HCT116 (cell line): ENCODE measurements around the gene HEXD.
"Not testable (repeated sequence)": the region's sequence is repeated elsewhere in the genome, so short reads cannot be mapped to it uniquely, and the experiment has no call there.

ENCODE experiments used
- CEBPB ChIP-seq: IDR thresholded peaks from 2 replicates; pipeline ENCODE4 v1.6.1; 2012; ENCODE audit warnings: low read depth
- EGR1 ChIP-seq: IDR thresholded peaks from 2 replicates; pipeline ENCODE4 v1.6.1; 2012; ENCODE audit warnings: low read depth
- EZH2 ChIP-seq: fragments of 200-600 bp; sonication (generic); IDR thresholded peaks from 2 replicates; pipeline ENCODE4 v1.6.1; 2017; ENCODE audit warnings: antibody characterized with exemption, mixed run types
- EZH2phosphoT487 ChIP-seq: fragments of 200-600 bp; IDR thresholded peaks from 2 replicates; pipeline ENCODE4 v1.6.1; 2018; ENCODE audit warnings: antibody characterized with exemption, borderline replicate concordance
- JUND ChIP-seq: IDR thresholded peaks from 2 replicates; pipeline ENCODE4 v1.6.1; 2012
- POLR2A ChIP-seq: IDR thresholded peaks from 2 replicates; pipeline ENCODE4 v1.7.0; 2011; ENCODE audit warnings: borderline replicate concordance; ENCODE audit not compliant: insufficient read depth, insufficient read length; ENCODE audit errors: extremely low read depth
- POLR2AphosphoS5 ChIP-seq: IDR thresholded peaks from 2 replicates; pipeline ENCODE4 v1.6.1; 2011; ENCODE audit warnings: mild to moderate bottlenecking, low read depth, low read length, moderate library complexity
- RAD21 ChIP-seq: IDR thresholded peaks from 2 replicates; pipeline ENCODE4 v1.6.1; 2012; ENCODE audit warnings: low read depth, mild to moderate bottlenecking
- TF ChIP-seq, protein P1 (sequence below): IDR thresholded peaks from 2 replicates; pipeline ENCODE4 v1.6.1; 2011; ENCODE audit warnings: mild to moderate bottlenecking, low read length, moderate library complexity; ENCODE audit not compliant: insufficient replicate concordance; ENCODE audit errors: extremely low read depth
- TF ChIP-seq, protein P2 (sequence below), 3 experiments: fragments of 200-600 bp in 1 of 3; sonication (generic) in 1 of 3; IDR thresholded peaks in 2 of 3; conservative IDR thresholded peaks in 1 of 3; 2 replicates each; pipeline ENCODE4 v1.5.1; 2012 to 2017; ENCODE audit warnings: low read depth in 2 of 3, low read length in 2 of 3, antibody characterized with exemption in 1 of 3, borderline replicate concordance in 1 of 3, control low read depth in 1 of 3, mild to moderate bottlenecking in 1 of 3, mixed read lengths in 1 of 3, mixed run types in 1 of 3, moderate library complexity in 1 of 3; ENCODE audit not compliant: insufficient read depth in 1 of 3
- TF ChIP-seq, protein P3 (sequence below): IDR thresholded peaks from 2 replicates; pipeline ENCODE4 v1.6.1; 2012
- TF ChIP-seq, protein P4 (sequence below): IDR thresholded peaks from 2 replicates; pipeline ENCODE4 v1.6.1; 2012
- TF ChIP-seq, protein P5 (sequence below): IDR thresholded peaks from 2 replicates; pipeline ENCODE4 v1.6.1; 2012; ENCODE audit warnings: low read depth

DNA sequence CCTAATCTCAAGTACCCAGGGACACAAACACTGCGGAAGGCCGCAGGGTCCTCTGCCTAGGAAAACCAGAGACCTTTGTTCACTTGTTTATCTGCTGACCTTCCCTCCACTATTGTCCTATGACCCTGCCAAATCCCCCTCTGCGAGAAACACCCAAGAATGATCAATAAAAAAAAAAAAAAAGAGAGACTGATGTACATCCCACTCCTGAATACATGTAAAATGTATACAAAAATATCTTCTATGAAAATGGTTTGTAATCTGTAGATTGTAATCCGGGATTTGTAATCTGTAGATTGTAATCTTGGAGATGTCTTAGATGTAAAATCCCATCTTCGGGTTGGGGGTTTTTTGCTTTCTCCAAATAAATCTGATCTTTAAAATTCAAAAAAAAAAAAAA, 40.9 kb upstream of the HEXD start:
- TF ChIP-seq, protein P1, sequence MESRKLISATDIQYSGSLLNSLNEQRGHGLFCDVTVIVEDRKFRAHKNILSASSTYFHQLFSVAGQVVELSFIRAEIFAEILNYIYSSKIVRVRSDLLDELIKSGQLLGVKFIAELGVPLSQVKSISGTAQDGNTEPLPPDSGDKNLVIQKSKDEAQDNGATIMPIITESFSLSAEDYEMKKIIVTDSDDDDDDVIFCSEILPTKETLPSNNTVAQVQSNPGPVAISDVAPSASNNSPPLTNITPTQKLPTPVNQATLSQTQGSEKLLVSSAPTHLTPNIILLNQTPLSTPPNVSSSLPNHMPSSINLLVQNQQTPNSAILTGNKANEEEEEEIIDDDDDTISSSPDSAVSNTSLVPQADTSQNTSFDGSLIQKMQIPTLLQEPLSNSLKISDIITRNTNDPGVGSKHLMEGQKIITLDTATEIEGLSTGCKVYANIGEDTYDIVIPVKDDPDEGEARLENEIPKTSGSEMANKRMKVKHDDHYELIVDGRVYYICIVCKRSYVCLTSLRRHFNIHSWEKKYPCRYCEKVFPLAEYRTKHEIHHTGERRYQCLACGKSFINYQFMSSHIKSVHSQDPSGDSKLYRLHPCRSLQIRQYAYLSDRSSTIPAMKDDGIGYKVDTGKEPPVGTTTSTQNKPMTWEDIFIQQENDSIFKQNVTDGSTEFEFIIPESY, result not testable (repeated sequence)
- TF ChIP-seq, protein P2, sequence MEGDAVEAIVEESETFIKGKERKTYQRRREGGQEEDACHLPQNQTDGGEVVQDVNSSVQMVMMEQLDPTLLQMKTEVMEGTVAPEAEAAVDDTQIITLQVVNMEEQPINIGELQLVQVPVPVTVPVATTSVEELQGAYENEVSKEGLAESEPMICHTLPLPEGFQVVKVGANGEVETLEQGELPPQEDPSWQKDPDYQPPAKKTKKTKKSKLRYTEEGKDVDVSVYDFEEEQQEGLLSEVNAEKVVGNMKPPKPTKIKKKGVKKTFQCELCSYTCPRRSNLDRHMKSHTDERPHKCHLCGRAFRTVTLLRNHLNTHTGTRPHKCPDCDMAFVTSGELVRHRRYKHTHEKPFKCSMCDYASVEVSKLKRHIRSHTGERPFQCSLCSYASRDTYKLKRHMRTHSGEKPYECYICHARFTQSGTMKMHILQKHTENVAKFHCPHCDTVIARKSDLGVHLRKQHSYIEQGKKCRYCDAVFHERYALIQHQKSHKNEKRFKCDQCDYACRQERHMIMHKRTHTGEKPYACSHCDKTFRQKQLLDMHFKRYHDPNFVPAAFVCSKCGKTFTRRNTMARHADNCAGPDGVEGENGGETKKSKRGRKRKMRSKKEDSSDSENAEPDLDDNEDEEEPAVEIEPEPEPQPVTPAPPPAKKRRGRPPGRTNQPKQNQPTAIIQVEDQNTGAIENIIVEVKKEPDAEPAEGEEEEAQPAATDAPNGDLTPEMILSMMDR (IDR thresholded peaks at IDR 0.05 in 2 of 3, conservative IDR thresholded peaks at IDR 0.05 in 1 of 3; ENCODE audit: borderline replicate concordance in 1 of 3, insufficient read depth in 1 of 3, low read depth in 2 of 3, low read length in 2 of 3), result not testable (repeated sequence)
- not testable (repeated sequence) for TF ChIP-seq EZH2phosphoT487, POLR2AphosphoS5, EGR1, EZH2, CEBPB, JUND, POLR2A, RAD21
- TF ChIP-seq, protein P3, sequence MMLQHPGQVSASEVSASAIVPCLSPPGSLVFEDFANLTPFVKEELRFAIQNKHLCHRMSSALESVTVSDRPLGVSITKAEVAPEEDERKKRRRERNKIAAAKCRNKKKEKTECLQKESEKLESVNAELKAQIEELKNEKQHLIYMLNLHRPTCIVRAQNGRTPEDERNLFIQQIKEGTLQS, result not testable (repeated sequence)
- TF ChIP-seq, protein P4, sequence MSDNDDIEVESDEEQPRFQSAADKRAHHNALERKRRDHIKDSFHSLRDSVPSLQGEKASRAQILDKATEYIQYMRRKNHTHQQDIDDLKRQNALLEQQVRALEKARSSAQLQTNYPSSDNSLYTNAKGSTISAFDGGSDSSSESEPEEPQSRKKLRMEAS, result not testable (repeated sequence)
- TF ChIP-seq, protein P5, sequence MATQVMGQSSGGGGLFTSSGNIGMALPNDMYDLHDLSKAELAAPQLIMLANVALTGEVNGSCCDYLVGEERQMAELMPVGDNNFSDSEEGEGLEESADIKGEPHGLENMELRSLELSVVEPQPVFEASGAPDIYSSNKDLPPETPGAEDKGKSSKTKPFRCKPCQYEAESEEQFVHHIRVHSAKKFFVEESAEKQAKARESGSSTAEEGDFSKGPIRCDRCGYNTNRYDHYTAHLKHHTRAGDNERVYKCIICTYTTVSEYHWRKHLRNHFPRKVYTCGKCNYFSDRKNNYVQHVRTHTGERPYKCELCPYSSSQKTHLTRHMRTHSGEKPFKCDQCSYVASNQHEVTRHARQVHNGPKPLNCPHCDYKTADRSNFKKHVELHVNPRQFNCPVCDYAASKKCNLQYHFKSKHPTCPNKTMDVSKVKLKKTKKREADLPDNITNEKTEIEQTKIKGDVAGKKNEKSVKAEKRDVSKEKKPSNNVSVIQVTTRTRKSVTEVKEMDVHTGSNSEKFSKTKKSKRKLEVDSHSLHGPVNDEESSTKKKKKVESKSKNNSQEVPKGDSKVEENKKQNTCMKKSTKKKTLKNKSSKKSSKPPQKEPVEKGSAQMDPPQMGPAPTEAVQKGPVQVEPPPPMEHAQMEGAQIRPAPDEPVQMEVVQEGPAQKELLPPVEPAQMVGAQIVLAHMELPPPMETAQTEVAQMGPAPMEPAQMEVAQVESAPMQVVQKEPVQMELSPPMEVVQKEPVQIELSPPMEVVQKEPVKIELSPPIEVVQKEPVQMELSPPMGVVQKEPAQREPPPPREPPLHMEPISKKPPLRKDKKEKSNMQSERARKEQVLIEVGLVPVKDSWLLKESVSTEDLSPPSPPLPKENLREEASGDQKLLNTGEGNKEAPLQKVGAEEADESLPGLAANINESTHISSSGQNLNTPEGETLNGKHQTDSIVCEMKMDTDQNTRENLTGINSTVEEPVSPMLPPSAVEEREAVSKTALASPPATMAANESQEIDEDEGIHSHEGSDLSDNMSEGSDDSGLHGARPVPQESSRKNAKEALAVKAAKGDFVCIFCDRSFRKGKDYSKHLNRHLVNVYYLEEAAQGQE, result not testable (repeated sequence)
